Measurements from ENCODE around the gene ARL4C. TPM values are rescaled to one million over a fixed set of nuclear protein-coding genes. Genes with fewer than 3 reads are reported as not detected.

Gene ARL4C
- total and polyA plus RNA-seq, 12 donors: 1.3 to 16.0 (median 6.8) TPM

- Histone ChIP-seq H3K36me3 (replicated peaks in 1 of 2) (no peaks in the 10 kb centered on the region), H3K27ac (no peak overlapping the region), H3K9me3 (replicated peaks in 1 of 3) (no peaks in the 10 kb centered on the region), H3K27me3 (no peaks in the 10 kb centered on the region), H3K4me3 (no peak overlapping the region), H3K4me1 (replicated peaks in 1 of 2) (no peaks in the 10 kb centered on the region)
- intact Hi-C loops (cut with DNase I): no loop called here
- WGBS, 4 donors: 61 to 74% (median 70%) methylated on average over 4 of the region's 4 CpGs
- DNase-seq: no peak
- TF ChIP-seq CTCF (IDR thresholded peaks at IDR 0.05): no peak
- TF ChIP-seq POLR2A (IDR thresholded peaks at IDR 0.05): no peak
Measured at GRCh38 chr2:234537929-234538328, 41.0 kb upstream of the ARL4C start.

- Histone ChIP-seq H3K9me3 (replicated peaks in 1 of 3) (no peaks in the 10 kb centered on the region), H3K4me3 (no peak overlapping the region), H3K36me3 (replicated peaks in 1 of 2) (no peaks in the 10 kb centered on the region), H3K27me3 (no peaks in the 10 kb centered on the region), H3K4me1 (replicated peaks in 1 of 2) (no peaks in the 10 kb centered on the region), H3K27ac (no peak overlapping the region)
- 56 to 61% (median 59%) methylated on average over 13 of the region's 13 CpGs for WGBS, 4 donors
- intact Hi-C loops (cut with DNase I): no loop called here
- TF ChIP-seq CTCF (IDR thresholded peaks at IDR 0.05) (no peak), POLR2A (IDR thresholded peaks at IDR 0.05) (no peak)
- no peak for DNase-seq
Measured at GRCh38 chr2:234536178-234536965, 39.5 kb upstream of the ARL4C start.

GRCh38 chr2:234535464-234535863 lies 38.6 kb upstream of the ARL4C start:
- Histone ChIP-seq H3K4me1 (replicated peaks in 1 of 2) (no peaks in the 10 kb centered on the region), H3K36me3 (replicated peaks in 1 of 2) (no peaks in the 10 kb centered on the region), H3K4me3 (no peak overlapping the region), H3K27ac (no peak overlapping the region), H3K27me3 (no peaks in the 10 kb centered on the region), H3K9me3 (replicated peaks in 1 of 3) (no peaks in the 10 kb centered on the region)
- DNase-seq: no peak
- WGBS, 4 donors: 68 to 83% (median 77%) methylated on average over 1 of the region's 1 CpG
- TF ChIP-seq POLR2A (IDR thresholded peaks at IDR 0.05): no peak
- intact Hi-C loops (cut with DNase I): no loop called here

- 82 to 90% (median 82%) methylated on average over 4 to 8 of the region's 8 CpGs for WGBS, 4 donors
- Histone ChIP-seq H3K9me3 (replicated peaks in 1 of 3) (no peaks in the 10 kb centered on the region), H3K4me1 (replicated peaks in 1 of 2) (no peaks in the 10 kb centered on the region), H3K27me3 (no peaks in the 10 kb centered on the region), H3K36me3 (replicated peaks in 1 of 2) (no peaks in the 10 kb centered on the region), H3K4me3 (no peak overlapping the region), H3K27ac (no peak overlapping the region)
- no peak for DNase-seq
- TF ChIP-seq POLR2A (IDR thresholded peaks at IDR 0.05): no peak
- TF ChIP-seq CTCF (IDR thresholded peaks at IDR 0.05): no peak
- intact Hi-C loops (cut with DNase I): no loop called here
Measured at GRCh38 chr2:234534515-234534914, 37.6 kb upstream of the ARL4C start.

GRCh38 chr2:234533626-234534025 lies 36.7 kb upstream of the ARL4C start:
- no peak for DNase-seq
- no peak for TF ChIP-seq POLR2A (IDR thresholded peaks at IDR 0.05)
- no peak for TF ChIP-seq CTCF (IDR thresholded peaks at IDR 0.05)
- Histone ChIP-seq H3K9me3 (replicated peaks in 1 of 3) (no peaks in the 10 kb centered on the region), H3K36me3 (replicated peaks in 1 of 2) (no peaks in the 10 kb centered on the region), H3K4me3 (no peak overlapping the region), H3K27ac (no peak overlapping the region), H3K4me1 (replicated peaks in 1 of 2) (no peaks in the 10 kb centered on the region), H3K27me3 (no peaks in the 10 kb centered on the region)
- 80 to 83% (median 82%) methylated on average over 9 of the region's 9 CpGs for WGBS, 4 donors
- intact Hi-C loops (cut with DNase I): no loop called here

Data from adrenal gland (tissue), 12 donors.